Pancreas (tissue), 10 donors: Measurements from ENCODE around the gene HCRTR2. TPM values are rescaled to one million over a fixed set of nuclear protein-coding genes. Genes with fewer than 3 reads are reported as not detected.
"Not testable (repeated sequence)": the region's sequence is repeated elsewhere in the genome, so short reads cannot be mapped to it uniquely, and the experiment has no call there.

Source experiments
- ATAC-seq, 4 donors: fragments of 200-7000 bp; cut with Tn5 transposase; one replicate each; pipeline versions ENCODE4 v1.8.0 to v1.9.1; 2020; ENCODE audit warnings: mild to moderate bottlenecking in 4 of 4, moderate library complexity in 4 of 4
- DNase-seq, 6 donors: peaks; one replicate each; pipeline ENCODE4 v3.0.0-alpha.2; 2020
- FAIRE-seq: peaks from 2 replicates; lab custom pipeline; 2012; peaks lifted over from hg19 to GRCh38; lab: Jason Lieb, UNC
- H3K27ac ChIP-seq, 4 donors: fragments of 200-600 bp; sonication (generic); 1 replicate in 3 of 4; 2 replicates in 1 of 4; pipeline versions ENCODE4 v1.5.0 to v1.8.0; 2020
- H3K27me3 ChIP-seq, 4 donors: fragments of 200-600 bp; one replicate each; pipeline ENCODE4 v1.8.0; 2021
- H3K36me3 ChIP-seq, 3 donors: fragments of 200-600 bp; sonication (generic) in 1 of 3; one replicate each; pipeline versions ENCODE4 v1.5.0 to v1.8.0; 2020 to 2021
- H3K4me1 ChIP-seq, 3 donors: fragments of 200-600 bp; one replicate each; pipeline ENCODE4 v1.8.0; 2021
- H3K4me3 ChIP-seq, 4 donors: fragments of 200-600 bp; sonication (generic) in 2 of 4; one replicate each; pipeline versions ENCODE4 v1.5.0 to v1.8.0; 2020 to 2021
- H3K9me3 ChIP-seq, 4 donors: fragments of 200-600 bp; one replicate each; pipeline ENCODE4 v1.8.0; 2021
- WGBS, 2 donors: extraction: QIAGEN DNeasy Blood & Tissue Kit; methylation state at CpG; one replicate each; pipeline ENCODE4 v1.1.7; 2013; 5-methylcytosine and 5-hydroxymethylcytosine counted together
- intact Hi-C, 3 donors: fragments of 100-400 bp; cut with DNase I; formaldehyde crosslinking; loops; one replicate each; pipeline versions ENCODE4 v1.11.1 to v1.14.2; 2022
- polyA plus RNA-seq, 2 donors: library from polyadenylated mRNA; stranded (reverse); fragments of 200-250 nt; gene quantifications; one replicate each; pipeline ENCODE4 v1.2.3, GENCODE V29; 2013
- total RNA-seq, 6 donors: library from RNA; stranded (reverse); fragmentation: NEBNext Ultra II Directional in 4 of 6; extraction: Animal tissue kit (Norgen Biotek cat#: 25700) in 4 of 6; gene quantifications; one replicate each; pipeline versions ENCODE4 v1.2.1 to v1.2.4, GENCODE V29; 2021 to 2023
- TF ChIP-seq, protein P1 (sequence below), 4 donors: fragments of 200-600 bp; sonication (generic) in 3 of 4; IDR thresholded peaks; one replicate each; pipeline versions ENCODE4 v1.5.0 to v1.8.0; 2021; ENCODE audit warnings: antibody characterized with exemption in 4 of 4
- donor health status: healthy with polysubstance abuse.
- donor health status: DM: no; HTN: no; CAD: no; lungs with moderate emphysema.
- donor health status: DM: no; HTN: no; CAD: no.
- donor health status: control.
- donor health status: control.
- donor health status: Bipolar disorder and iron deficiency.
- donor health status: DM: yes; HTN: yes; CAD: no.
- donor health status: DM: no; HTN: no; CAD: no.
- donor health status: DM: no; HTN: no; CAD: no.
- donor health status: DM: yes; HTN: yes; CAD: no.

Gene HCRTR2
- total and polyA plus RNA-seq, 8 donors: not detected

GRCh38 chr6:55227862-55228261 lies 53.5 kb downstream of the HCRTR2 start:
- WGBS, 2 donors: 63 to 87% methylated on average over 2 of the region's 2 CpGs
- DNase-seq: no peak
- no peak for ATAC-seq
- FAIRE-seq: no peak
- TF ChIP-seq, protein P1, sequence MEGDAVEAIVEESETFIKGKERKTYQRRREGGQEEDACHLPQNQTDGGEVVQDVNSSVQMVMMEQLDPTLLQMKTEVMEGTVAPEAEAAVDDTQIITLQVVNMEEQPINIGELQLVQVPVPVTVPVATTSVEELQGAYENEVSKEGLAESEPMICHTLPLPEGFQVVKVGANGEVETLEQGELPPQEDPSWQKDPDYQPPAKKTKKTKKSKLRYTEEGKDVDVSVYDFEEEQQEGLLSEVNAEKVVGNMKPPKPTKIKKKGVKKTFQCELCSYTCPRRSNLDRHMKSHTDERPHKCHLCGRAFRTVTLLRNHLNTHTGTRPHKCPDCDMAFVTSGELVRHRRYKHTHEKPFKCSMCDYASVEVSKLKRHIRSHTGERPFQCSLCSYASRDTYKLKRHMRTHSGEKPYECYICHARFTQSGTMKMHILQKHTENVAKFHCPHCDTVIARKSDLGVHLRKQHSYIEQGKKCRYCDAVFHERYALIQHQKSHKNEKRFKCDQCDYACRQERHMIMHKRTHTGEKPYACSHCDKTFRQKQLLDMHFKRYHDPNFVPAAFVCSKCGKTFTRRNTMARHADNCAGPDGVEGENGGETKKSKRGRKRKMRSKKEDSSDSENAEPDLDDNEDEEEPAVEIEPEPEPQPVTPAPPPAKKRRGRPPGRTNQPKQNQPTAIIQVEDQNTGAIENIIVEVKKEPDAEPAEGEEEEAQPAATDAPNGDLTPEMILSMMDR (IDR thresholded peaks at IDR 0.05): no peak
- intact Hi-C loops: no loop called here
- H3K4me3 ChIP-seq: no peak overlapping the region
- no peaks in the 10 kb centered on the region for H3K9me3 ChIP-seq
- H3K4me1 ChIP-seq: no peaks in the 10 kb centered on the region
- H3K36me3 ChIP-seq: no peaks in the 10 kb centered on the region
- H3K27ac ChIP-seq: no peak overlapping the region
- no peaks in the 10 kb centered on the region for H3K27me3 ChIP-seq

DNA sequence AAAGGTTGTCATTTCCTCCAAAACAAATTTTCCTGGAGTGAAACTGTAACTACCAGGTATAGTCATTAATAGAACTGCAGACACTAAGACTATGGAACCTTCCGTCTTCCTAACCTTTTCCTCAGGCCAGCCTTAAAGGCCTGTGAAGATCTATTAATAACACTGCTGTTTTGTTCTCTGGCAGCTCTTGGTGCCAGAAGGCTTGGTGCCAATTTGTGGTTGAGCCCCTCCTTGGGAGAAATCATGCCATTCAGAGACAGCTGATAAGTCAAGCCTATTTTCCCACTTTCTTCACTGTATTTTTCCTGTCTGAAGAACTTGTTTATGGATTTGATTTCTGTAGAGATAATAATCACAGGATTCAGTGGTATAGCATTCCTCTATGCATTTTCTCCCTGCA lies 64.8 kb downstream of the HCRTR2 start:
- Histone ChIP-seq H3K4me1 (peaks cover 0 to 6% (median 4%) of the 10 kb centered on the region in 3 donors), H3K36me3 (no peaks in the 10 kb centered on the region), H3K27me3 (no peaks in the 10 kb centered on the region), H3K27ac (no peak overlapping the region), H3K9me3 (no peaks in the 10 kb centered on the region), H3K4me3 (no peak overlapping the region)
- TF ChIP-seq, protein P1 (IDR thresholded peaks at IDR 0.05): no peak
- peak; percentile 63 to 85 (median 70) for ATAC-seq
- intact Hi-C loops: no loop called here
- WGBS, 2 donors: 11% methylated on average over 1 of the region's 1 CpG
- DNase-seq: peak in 5 of 6 donors; percentile 19 to 55 (median 53)
- no peak for FAIRE-seq

DNA sequence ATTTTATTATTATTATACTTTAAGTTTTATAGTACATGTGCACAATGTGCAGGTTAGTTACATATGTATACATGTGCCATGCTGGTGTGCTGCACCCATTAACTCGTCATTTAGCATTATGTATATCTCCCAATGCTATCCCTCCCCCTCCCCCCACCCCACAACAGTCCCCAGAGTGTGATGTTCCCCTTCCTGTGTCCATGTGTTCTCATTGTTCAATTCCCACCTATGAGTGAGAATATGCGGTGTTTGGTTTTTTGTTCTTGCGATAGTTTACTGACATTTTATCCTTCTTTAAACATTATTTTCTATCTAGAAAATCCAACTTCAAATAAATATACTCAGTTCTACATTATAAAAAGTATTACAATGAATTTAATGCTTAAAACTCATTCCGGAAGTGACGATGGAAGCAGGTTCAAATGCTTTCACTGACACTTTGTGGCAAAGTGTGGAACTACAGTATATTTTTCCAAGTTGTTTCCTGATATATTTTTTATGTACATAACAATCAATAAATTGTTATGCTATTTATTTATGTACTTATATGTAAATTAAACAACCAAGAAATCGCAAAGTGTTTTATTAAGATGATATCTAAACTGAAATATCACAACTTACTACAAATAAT lies 66.8 kb downstream of the HCRTR2 start:
- H3K27ac ChIP-seq, H3K4me1 ChIP-seq, intact Hi-C loops, H3K9me3 ChIP-seq, DNase-seq, H3K4me3 ChIP-seq, H3K27me3 ChIP-seq, H3K36me3 ChIP-seq: not testable (repeated sequence)
- TF ChIP-seq, protein P1 (IDR thresholded peaks at IDR 0.05): peak in 3 of 4 donors; percentile 12 to 39 (median 30)
- WGBS, 2 donors: 35 to 36% methylated on average over 6 of the region's 6 CpGs
- FAIRE-seq (peak; percentile 81), ATAC-seq (peak in 2 of 4 donors; percentile 40 to 58)

GRCh38 chr6:55250400-55250799 lies 76.1 kb downstream of the HCRTR2 start:
- FAIRE-seq: no peak
- ATAC-seq: no peak
- Histone ChIP-seq H3K27me3 (no peaks in the 10 kb centered on the region), H3K9me3 (no peaks in the 10 kb centered on the region), H3K27ac (no peak overlapping the region), H3K36me3 (no peaks in the 10 kb centered on the region), H3K4me3 (no peak overlapping the region), H3K4me1 (no peaks in the 10 kb centered on the region)
- intact Hi-C loops: no loop called here
- 8 to 14% methylated on average over 1 of the region's 1 CpG for WGBS, 2 donors
- DNase-seq: no peak
- TF ChIP-seq, protein P1 (IDR thresholded peaks at IDR 0.05): no peak

- H3K4me1 ChIP-seq: no peaks in the 10 kb centered on the region
- no peak overlapping the region for H3K27ac ChIP-seq
- H3K36me3 ChIP-seq: no peaks in the 10 kb centered on the region
- ATAC-seq (no peak), DNase-seq (no peak), FAIRE-seq (no peak)
- no peaks in the 10 kb centered on the region for H3K9me3 ChIP-seq
- TF ChIP-seq, protein P1 (IDR thresholded peaks at IDR 0.05): no peak
- no peak overlapping the region for H3K4me3 ChIP-seq
- intact Hi-C loops: no loop called here
- no peaks in the 10 kb centered on the region for H3K27me3 ChIP-seq
- WGBS, 2 donors: 87 to 93% methylated on average over 10 of the region's 10 CpGs
Observed at GRCh38 chr6:55255113-55255512, 80.8 kb downstream of the HCRTR2 start.
